CD8-positive, alpha-beta memory T cell (primary cell): Measurements from ENCODE around the gene PSME2. TPM values are rescaled to one million over a fixed set of nuclear protein-coding genes. Genes with fewer than 3 reads are reported as not detected.

Experiments used
- CTCF ChIA-PET: fragments of 350-600 bp; sonication (Branson Sonifier 250); formaldehyde crosslinking; loops from one replicate; lab custom pipeline; 2021; ENCODE audit warnings: antibody characterized with exemption; lab: Charles Lee
- POLR2A ChIA-PET: fragments of 350-600 bp; sonication (Branson Sonifier 250); formaldehyde crosslinking; loops from one replicate; lab custom pipeline; 2021; ENCODE audit warnings: antibody characterized with exemption; lab: Charles Lee
- DNase-seq, 5 donors: peaks; one replicate each; pipeline versions ENCODE4 v3.0.0 to v3.0.0-alpha.2; 2020 to 2022; ENCODE audit warnings: mixed read lengths in 1 of 5
- H3K27ac ChIP-seq: one replicate; pipeline ENCODE4 v1.7.0; 2013; ENCODE audit warnings: low read depth, mild to moderate bottlenecking, low read length, moderate library complexity
- H3K27me3 ChIP-seq: 2 replicates; pipeline ENCODE4 v1.7.0; 2013; ENCODE audit warnings: low read length, mild to moderate bottlenecking; ENCODE audit not compliant: insufficient read depth, poor library complexity, severe bottlenecking
- H3K36me3 ChIP-seq: 2 replicates; pipeline ENCODE4 v1.7.0; 2013; ENCODE audit warnings: mild to moderate bottlenecking, low read length, moderate library complexity; ENCODE audit not compliant: insufficient read depth
- H3K4me1 ChIP-seq: 2 replicates; pipeline ENCODE4 v1.7.0; 2013; ENCODE audit warnings: mild to moderate bottlenecking, low read length, moderate library complexity; ENCODE audit not compliant: insufficient read depth
- H3K4me3 ChIP-seq: 2 replicates; pipeline ENCODE4 v1.7.0; 2013; ENCODE audit warnings: mild to moderate bottlenecking, low read length
- H3K9me3 ChIP-seq: 2 replicates; pipeline ENCODE4 v1.7.0; 2013; ENCODE audit warnings: mild to moderate bottlenecking, low read length
- H3K27ac Mint-ChIP-seq, 8 donors: one replicate each; pipeline ENCODE4 v1.8.0; 2020 to 2021; ENCODE audit warnings: mixed read lengths in 8 of 8, mild to moderate bottlenecking in 6 of 8, inconsistent platforms in 3 of 8, moderate library complexity in 3 of 8
- H3K27me3 Mint-ChIP-seq, 2 donors: one replicate each; pipeline ENCODE4 v1.8.0; 2020 to 2021; ENCODE audit warnings: mixed read lengths in 2 of 2, mild to moderate bottlenecking in 1 of 2, moderate library complexity in 1 of 2
- H3K36me3 Mint-ChIP-seq, 3 donors: one replicate each; pipeline ENCODE4 v1.8.0; 2020 to 2021; ENCODE audit warnings: mixed read lengths in 3 of 3, inconsistent platforms in 1 of 3, mild to moderate bottlenecking in 1 of 3
- H3K4me1 Mint-ChIP-seq, 3 donors: one replicate each; pipeline ENCODE4 v1.8.0; 2020 to 2021; ENCODE audit warnings: mixed read lengths in 3 of 3, inconsistent platforms in 1 of 3, mild to moderate bottlenecking in 1 of 3
- H3K4me3 Mint-ChIP-seq, 7 donors: one replicate each; pipeline ENCODE4 v1.8.0; 2020 to 2021; ENCODE audit warnings: mixed read lengths in 7 of 7, mild to moderate bottlenecking in 6 of 7, moderate library complexity in 4 of 7, inconsistent platforms in 2 of 7
- H3K9me3 Mint-ChIP-seq, 5 donors: one replicate each; pipeline ENCODE4 v1.8.0; 2020 to 2022; ENCODE audit warnings: mixed read lengths in 5 of 5, mild to moderate bottlenecking in 3 of 5, moderate library complexity in 2 of 5, inconsistent platforms in 1 of 5
- polyA plus RNA-seq: library from polyadenylated mRNA; unstranded; fragments of 300-500 nt; fragmentation: Illumina TruSeq; gene quantifications from one replicate; pipeline ENCODE4 v1.2.3, GENCODE V29; 2021
- total RNA-seq, 2 experiments: library from RNA; stranded (reverse); gene quantifications; one replicate each; pipeline ENCODE4 v1.2.3, GENCODE V29; 2021

PSME2 gene
- total and polyA plus RNA-seq, 3 experiments from 2014 or later = 368 to 534 (median 376) TPM

- Mint-ChIP-seq H3K4me3 (peak overlapping the region in 1 of 7 donors; percentile 98), H3K4me1 (peaks cover 31 to 49% (median 40%) of the 10 kb centered on the region in 3 donors), H3K27ac (peak overlapping the region in 2 of 8 donors; percentile 23 to 75), H3K9me3 (no peaks in the 10 kb centered on the region), H3K27me3 (no peaks in the 10 kb centered on the region), H3K36me3 (peaks cover 4 to 76% (median 6%) of the 10 kb centered on the region in 3 donors)
- Histone ChIP-seq H3K27ac (no peak overlapping the region), H3K4me1 (peaks cover 31% of the 10 kb centered on the region), H3K9me3 (no peaks in the 10 kb centered on the region), H3K36me3 (peaks cover 52% of the 10 kb centered on the region), H3K27me3 (no peaks in the 10 kb centered on the region), H3K4me3 (no peak overlapping the region)
- CTCF ChIA-PET = interaction anchor here (0.9 to 3.7 kb wide), 5 partner anchors 10 to 70 kb away, joined by 3 to 36 read pairs (median 4); partner anchors contain the start of genes EMC9, IRF9 and PSME1
- no peak for DNase-seq
- POLR2A ChIA-PET = interaction anchor here (0.5 kb wide), 1 partner anchor 1579 kb away, joined by 8 read pairs; no protein-coding TSS in a partner anchor
Measured at GRCh38 chr14:24150567-24150966, 4.2 kb upstream of the PSME2 start.

- H3K27ac ChIP-seq = no peak overlapping the region
- H3K9me3 Mint-ChIP-seq = no peaks in the 10 kb centered on the region
- H3K27me3 ChIP-seq = no peaks in the 10 kb centered on the region
- H3K36me3 Mint-ChIP-seq = peaks cover 3 to 72% (median 3%) of the 10 kb centered on the region in 3 donors
- H3K27ac Mint-ChIP-seq = no peak overlapping the region
- ChIA-PET POLR2A (interaction anchor here (0.6 kb wide), 1 partner anchor 27 kb away, joined by 3 read pairs; no protein-coding TSS in a partner anchor), CTCF (interaction anchor here (1.1 to 3.7 kb wide), 4 partner anchors 11 to 69 kb away, joined by 3 to 36 read pairs (median 6); partner anchors contain the start of genes IRF9 and PSME1)
- H3K27me3 Mint-ChIP-seq = no peaks in the 10 kb centered on the region
- H3K4me1 Mint-ChIP-seq = peaks cover 35 to 54% (median 45%) of the 10 kb centered on the region in 3 donors
- peaks cover 36% of the 10 kb centered on the region for H3K4me1 ChIP-seq
- peak overlapping the region in 2 of 7 donors; percentile 12 to 98 for H3K4me3 Mint-ChIP-seq
- no peak for DNase-seq
- H3K36me3 ChIP-seq = peaks cover 48% of the 10 kb centered on the region
- no peak overlapping the region for H3K4me3 ChIP-seq
- H3K9me3 ChIP-seq = no peaks in the 10 kb centered on the region
Measured at GRCh38 chr14:24150061-24150460, 3.7 kb upstream of the PSME2 start.

GRCh38 chr14:24149302-24149969 lies 3.0 kb upstream of the PSME2 start:
- ChIA-PET POLR2A (interaction anchor here (0.6 kb wide), 1 partner anchor 27 kb away, joined by 3 read pairs; no protein-coding TSS in a partner anchor), CTCF (interaction anchor here (1.4 to 3.7 kb wide), 4 partner anchors 11 to 68 kb away, joined by 3 to 36 read pairs (median 6); partner anchors contain the start of genes IPO4 and IRF9)
- Mint-ChIP-seq H3K4me3 (peak overlapping the region; percentile 23 to 98 (median 85)), H3K36me3 (peaks cover under 1 to 70% (median 4%) of the 10 kb centered on the region in 3 donors), H3K27ac (peak overlapping the region in 5 of 8 donors; percentile 40 to 96 (median 79)), H3K27me3 (no peaks in the 10 kb centered on the region), H3K9me3 (no peaks in the 10 kb centered on the region), H3K4me1 (peaks cover 37 to 56% (median 51%) of the 10 kb centered on the region in 3 donors)
- peaks cover 48% of the 10 kb centered on the region for H3K36me3 ChIP-seq
- no peak for DNase-seq
- H3K4me1 ChIP-seq = peaks cover 43% of the 10 kb centered on the region
- no peaks in the 10 kb centered on the region for H3K9me3 ChIP-seq
- H3K4me3 ChIP-seq = no peak overlapping the region
- H3K27ac ChIP-seq = no peak overlapping the region
- H3K27me3 ChIP-seq = no peaks in the 10 kb centered on the region

- Histone ChIP-seq H3K36me3 (peaks cover 59% of the 10 kb centered on the region), H3K4me1 (peaks cover 49% of the 10 kb centered on the region)
- peaks cover 45 to 66% (median 64%) of the 10 kb centered on the region in 3 donors for H3K4me1 Mint-ChIP-seq
Measured at GRCh38 chr14:24147761-24148428, 1.5 kb upstream of the PSME2 start.

GRCh38 chr14:24146978-24147760 lies 759 bp upstream of the PSME2 start, which contains the start of gene RNF31:
RNF31 (plus strand) TSS chr14:24147498; CDS start chr14:24147699, 201 bp downstream.
- H3K4me1 Mint-ChIP-seq = peaks cover 45 to 70% (median 68%) of the 10 kb centered on the region in 3 donors
- DNase-seq = peak; percentile 96 to 98 (median 97)
- no peaks in the 10 kb centered on the region for H3K9me3 Mint-ChIP-seq
- Histone ChIP-seq H3K4me3 (peak within 1 kb of the TSS; percentile 99), H3K27me3 (no peaks in the 10 kb centered on the region), H3K36me3 (peaks cover 55% of the 10 kb centered on the region), H3K9me3 (no peaks in the 10 kb centered on the region), H3K4me1 (peaks cover 53% of the 10 kb centered on the region), H3K27ac (peak within 1 kb of the TSS; percentile 78)
- POLR2A ChIA-PET = interaction anchor here (0.8 to 3.2 kb wide), 12 partner anchors 10 to 124 kb away, joined by 3 to 36 read pairs (median 5); partner anchors contain the start of genes DCAF11, IPO4, IRF9 and NRL
- no peaks in the 10 kb centered on the region for H3K27me3 Mint-ChIP-seq
- H3K27ac Mint-ChIP-seq = peak within 1 kb of the TSS; percentile 76 to 99 (median 96)
- H3K36me3 Mint-ChIP-seq = peaks cover 0 to 80% (median 7%) of the 10 kb centered on the region in 3 donors
- peak within 1 kb of the TSS; percentile 86 to 100 (median 98) for H3K4me3 Mint-ChIP-seq
- CTCF ChIA-PET = interaction anchor here (0.8 to 4.5 kb wide), 14 partner anchors 9 to 845 kb away, joined by 3 to 50 read pairs (median 4); partner anchors contain the start of genes CHMP4A, IRF9, MDP1 and PSME1

More at GRCh38 chr14:24147761-24148428, 1.5 kb upstream of the PSME2 start:
- ChIA-PET CTCF (interaction anchor here (0.9 to 4.5 kb wide), 10 partner anchors 9 to 95 kb away, joined by 3 to 50 read pairs (median 6); partner anchors contain the start of genes CHMP4A, IRF9, PSME1 and TINF2), POLR2A (interaction anchor here (0.6 to 3.2 kb wide), 6 partner anchors 11 to 47 kb away, joined by 3 to 36 read pairs (median 6); partner anchors contain the start of genes DCAF11, IRF9, NRL and PSME1)
- Mint-ChIP-seq H3K27me3 (no peaks in the 10 kb centered on the region), H3K36me3 (peaks cover 0 to 81% (median 7%) of the 10 kb centered on the region in 3 donors), H3K4me3 (peak overlapping the region; percentile 86 to 100 (median 95)), H3K9me3 (no peaks in the 10 kb centered on the region), H3K27ac (peak overlapping the region; percentile 74 to 97 (median 88))
- H3K4me3 ChIP-seq = peak overlapping the region; percentile 99
- DNase-seq = no peak
- H3K27ac ChIP-seq = peak overlapping the region; percentile 78
- H3K9me3 ChIP-seq = no peaks in the 10 kb centered on the region
- no peaks in the 10 kb centered on the region for H3K27me3 ChIP-seq

GRCh38 chr14:24145690-24146452 lies 539 bp downstream of the PSME2 start:
- Histone ChIP-seq H3K27me3 (no peaks in the 10 kb centered on the region), H3K36me3 (peaks cover 43% of the 10 kb centered on the region), H3K9me3 (no peaks in the 10 kb centered on the region), H3K4me3 (peak overlapping the region; percentile 99), H3K27ac (peak overlapping the region; percentile 78), H3K4me1 (peaks cover 57% of the 10 kb centered on the region)
- Mint-ChIP-seq H3K4me3 (peak overlapping the region; percentile 86 to 100 (median 98)), H3K36me3 (peaks cover 0 to 78% (median 4%) of the 10 kb centered on the region in 3 donors), H3K4me1 (peaks cover 50 to 75% (median 75%) of the 10 kb centered on the region in 3 donors), H3K27me3 (no peaks in the 10 kb centered on the region), H3K27ac (peak overlapping the region; percentile 76 to 99 (median 96)), H3K9me3 (no peaks in the 10 kb centered on the region)
- POLR2A ChIA-PET = interaction anchor here (0.9 to 3.2 kb wide), 7 partner anchors 9 to 96 kb away, joined by 3 to 36 read pairs (median 7); partner anchors contain the start of genes DCAF11, IPO4, IRF9 and NRL
- CTCF ChIA-PET = interaction anchor here (0.9 to 4.5 kb wide), 11 partner anchors 10 to 844 kb away, joined by 3 to 50 read pairs (median 4); partner anchors contain the start of genes DCAF11, IRF9, MDP1 and NRL
- no peak for DNase-seq
